Measurements from ENCODE around the gene KIF18B. TPM values are rescaled to one million over a fixed set of nuclear protein-coding genes. Genes with fewer than 3 reads are reported as not detected.

The KIF18B gene
- total RNA-seq, 1 donor from 2014 or later = 0.74 TPM

- Histone ChIP-seq H3K9me3 (no peaks in the 10 kb centered on the region), H3K27me3 (no peaks in the 10 kb centered on the region), H3K36me3 (no peaks in the 10 kb centered on the region), H3K4me3 (peak overlapping the region in 1 of 2 donors; percentile 28), H3K27ac (no peak overlapping the region), H3K4me1 (peaks cover 35% of the 10 kb centered on the region)
- no peak for DNase-seq (ENCODE audit: extremely low spot score in 2 of 2)
- TF ChIP-seq POLR2AphosphoS5 (IDR thresholded peaks at IDR 0.05; ENCODE audit: insufficient read depth in 1 of 2, low read depth in 1 of 2) (no peak), POLR2A (IDR thresholded peaks at IDR 0.05) (no peak)
- TF ChIP-seq, protein P1, sequence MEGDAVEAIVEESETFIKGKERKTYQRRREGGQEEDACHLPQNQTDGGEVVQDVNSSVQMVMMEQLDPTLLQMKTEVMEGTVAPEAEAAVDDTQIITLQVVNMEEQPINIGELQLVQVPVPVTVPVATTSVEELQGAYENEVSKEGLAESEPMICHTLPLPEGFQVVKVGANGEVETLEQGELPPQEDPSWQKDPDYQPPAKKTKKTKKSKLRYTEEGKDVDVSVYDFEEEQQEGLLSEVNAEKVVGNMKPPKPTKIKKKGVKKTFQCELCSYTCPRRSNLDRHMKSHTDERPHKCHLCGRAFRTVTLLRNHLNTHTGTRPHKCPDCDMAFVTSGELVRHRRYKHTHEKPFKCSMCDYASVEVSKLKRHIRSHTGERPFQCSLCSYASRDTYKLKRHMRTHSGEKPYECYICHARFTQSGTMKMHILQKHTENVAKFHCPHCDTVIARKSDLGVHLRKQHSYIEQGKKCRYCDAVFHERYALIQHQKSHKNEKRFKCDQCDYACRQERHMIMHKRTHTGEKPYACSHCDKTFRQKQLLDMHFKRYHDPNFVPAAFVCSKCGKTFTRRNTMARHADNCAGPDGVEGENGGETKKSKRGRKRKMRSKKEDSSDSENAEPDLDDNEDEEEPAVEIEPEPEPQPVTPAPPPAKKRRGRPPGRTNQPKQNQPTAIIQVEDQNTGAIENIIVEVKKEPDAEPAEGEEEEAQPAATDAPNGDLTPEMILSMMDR (IDR thresholded peaks at IDR 0.05) = no peak
- intact Hi-C loops (cut with DNase I) = loop anchor here (5.0 kb wide), 1 partner anchor 51 kb away; no protein-coding TSS in a partner anchor
These were observed 18.9 kb upstream of the KIF18B start for GRCh38 chr17:44966348-44967025.

DNA sequence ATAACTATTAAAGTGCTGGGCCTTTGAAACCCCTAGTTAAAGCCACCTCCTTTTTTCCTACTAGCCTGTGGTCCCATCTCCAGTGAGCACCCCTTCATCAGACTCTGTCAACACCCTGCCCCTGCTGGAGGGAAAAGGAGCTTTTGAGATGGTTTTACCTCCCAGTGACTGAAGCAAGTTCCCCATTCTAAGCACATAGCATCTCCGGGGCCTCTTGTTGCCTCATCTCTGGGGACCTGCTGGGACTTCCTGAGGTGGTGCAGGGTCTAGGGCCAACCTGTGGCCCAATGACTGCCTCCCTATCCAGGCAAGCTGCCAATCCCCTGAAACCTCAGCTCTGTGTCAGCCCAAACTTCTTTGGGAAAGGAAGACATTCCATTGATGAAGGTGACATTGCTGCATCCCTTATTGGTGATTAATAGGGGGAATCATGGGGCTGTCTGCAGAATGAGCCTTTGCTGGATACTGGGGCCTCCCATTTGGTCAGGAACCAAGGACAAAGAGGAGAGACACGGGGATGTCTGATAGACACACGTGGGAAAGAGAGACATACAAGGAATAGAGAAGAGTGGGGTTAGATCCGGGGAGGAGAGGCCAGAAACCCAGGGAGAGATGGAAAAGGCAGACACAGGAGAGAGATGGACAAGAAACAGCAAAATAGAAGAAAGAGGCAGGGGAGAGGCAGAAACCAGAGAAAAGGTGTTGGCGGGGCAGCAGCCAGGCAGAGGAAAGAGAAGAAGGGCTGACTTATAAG is 18.1 kb upstream of the KIF18B start:
- intact Hi-C loops (cut with DNase I) = loop anchor here (5.0 kb wide), 1 partner anchor 52 kb away; no protein-coding TSS in a partner anchor
- Histone ChIP-seq H3K27ac (no peak overlapping the region), H3K27me3 (no peaks in the 10 kb centered on the region), H3K36me3 (no peaks in the 10 kb centered on the region), H3K4me3 (no peak overlapping the region), H3K9me3 (no peaks in the 10 kb centered on the region), H3K4me1 (peaks cover 34% of the 10 kb centered on the region)
- DNase-seq (ENCODE audit: extremely low spot score in 2 of 2) = no peak
- TF ChIP-seq POLR2AphosphoS5 (IDR thresholded peaks at IDR 0.05; ENCODE audit: insufficient read depth in 1 of 2, low read depth in 1 of 2) (no peak), POLR2A (IDR thresholded peaks at IDR 0.05) (no peak)
- TF ChIP-seq, protein P1 (IDR thresholded peaks at IDR 0.05) = no peak

DNA sequence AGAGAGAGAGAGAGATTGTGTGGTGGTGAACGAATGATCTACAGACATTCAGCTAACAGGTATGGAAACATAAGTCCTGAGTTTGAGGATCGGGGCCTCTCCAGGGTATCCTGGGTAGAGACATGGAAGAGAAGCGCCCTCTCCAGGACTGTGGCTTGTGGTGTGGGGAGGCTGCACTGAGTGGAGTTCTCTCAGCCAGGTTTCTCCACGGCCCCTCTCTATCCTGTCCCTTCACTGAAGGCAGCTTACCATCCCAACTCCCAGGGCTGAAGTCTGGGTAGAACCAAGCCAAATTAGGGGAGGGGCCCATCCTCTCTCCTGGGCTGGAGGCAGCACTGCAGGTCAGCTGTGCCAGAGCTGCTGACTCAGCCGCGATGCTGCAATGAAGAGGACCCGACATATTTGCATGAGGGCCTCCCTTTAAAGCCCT is 14.4 kb upstream of the KIF18B start:
- no peak overlapping the region for H3K4me3 ChIP-seq
- no peaks in the 10 kb centered on the region for H3K9me3 ChIP-seq
- no peak overlapping the region for H3K27ac ChIP-seq
- no peaks in the 10 kb centered on the region for H3K36me3 ChIP-seq
- H3K27me3 ChIP-seq = no peaks in the 10 kb centered on the region
- intact Hi-C loops (cut with DNase I) = no loop called here
- TF ChIP-seq POLR2AphosphoS5 (IDR thresholded peaks at IDR 0.05; ENCODE audit: insufficient read depth in 1 of 2, low read depth in 1 of 2) (no peak), POLR2A (IDR thresholded peaks at IDR 0.05) (no peak)
- TF ChIP-seq, protein P1 (IDR thresholded peaks at IDR 0.05) = no peak
- no peak for DNase-seq (ENCODE audit: extremely low spot score in 2 of 2)
- peaks cover 15% of the 10 kb centered on the region for H3K4me1 ChIP-seq

DNA sequence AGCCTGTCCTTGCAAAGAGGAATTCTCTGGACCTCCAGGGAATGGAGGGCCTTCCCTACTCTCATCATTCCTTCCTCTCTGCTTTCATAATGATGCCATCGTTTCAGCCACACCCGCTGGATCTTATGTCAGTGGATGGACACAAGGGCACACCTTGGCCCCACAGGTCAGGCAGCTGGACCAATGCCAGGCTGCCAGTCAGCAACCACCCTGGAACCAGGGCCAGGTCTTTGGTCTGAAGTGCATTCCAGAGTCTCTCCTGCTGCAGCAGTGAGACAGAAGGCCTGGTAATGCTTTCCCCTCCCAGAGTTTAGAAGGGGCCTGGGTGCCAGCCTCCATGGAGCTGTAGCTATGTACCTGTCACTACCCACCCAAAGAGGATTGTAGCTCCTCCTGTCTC is 13.1 kb upstream of the KIF18B start:
- no peak for DNase-seq (ENCODE audit: extremely low spot score in 2 of 2)
- H3K9me3 ChIP-seq = no peaks in the 10 kb centered on the region
- peaks cover 11% of the 10 kb centered on the region for H3K4me1 ChIP-seq
- TF ChIP-seq POLR2A (IDR thresholded peaks at IDR 0.05) = no peak
- TF ChIP-seq, protein P1 (IDR thresholded peaks at IDR 0.05) = no peak
- no peak for TF ChIP-seq POLR2AphosphoS5 (IDR thresholded peaks at IDR 0.05; ENCODE audit: insufficient read depth in 1 of 2, low read depth in 1 of 2)
- no peak overlapping the region for H3K27ac ChIP-seq
- no peaks in the 10 kb centered on the region for H3K27me3 ChIP-seq
- intact Hi-C loops (cut with DNase I) = no loop called here
- H3K36me3 ChIP-seq = no peaks in the 10 kb centered on the region
- no peak overlapping the region for H3K4me3 ChIP-seq
